Fibroblast of lung (primary cell): ENCODE results near the gene PPP1R14B.

Experiments
- CTCF ChIP-seq, 2 donors: IDR thresholded peaks in 1 of 2; conservative IDR thresholded peaks in 1 of 2; 1 replicate in 1 of 2; 2 replicates in 1 of 2; pipeline ENCODE4 v1.5.1; 2011 to 2012; ENCODE audit warnings: low read length in 2 of 2, control low read depth in 1 of 2, inconsistent platforms in 1 of 2, low read depth in 1 of 2, mild to moderate bottlenecking in 1 of 2
- EZH2 ChIP-seq: IDR thresholded peaks from 2 replicates; pipeline ENCODE4 v1.5.1; 2012; ENCODE audit warnings: low read length, control low read depth, mild to moderate bottlenecking; ENCODE audit errors: missing control alignments

- TF ChIP-seq CTCF (conservative IDR thresholded peaks at IDR 0.05 in 1 of 2, IDR thresholded peaks at IDR 0.05 in 1 of 2; ENCODE audit: low read depth in 1 of 2, low read length in 2 of 2) = no peak
- no peak for TF ChIP-seq EZH2
Observed at GRCh38 chr11:64285885-64286800, 39.4 kb upstream of the PPP1R14B start.
